ENCODE measurements around the gene AZU1. TPM values are rescaled to one million over a fixed set of nuclear protein-coding genes. Genes with fewer than 3 reads are reported as not detected.
"Not testable (repeated sequence)": the region's sequence is repeated elsewhere in the genome, so short reads cannot be mapped to it uniquely, and the experiment has no call there.

AZU1 gene
- total and polyA plus RNA-seq, 4 donors, result 0.08 to 20.2 (median 0.99) TPM

DNA sequence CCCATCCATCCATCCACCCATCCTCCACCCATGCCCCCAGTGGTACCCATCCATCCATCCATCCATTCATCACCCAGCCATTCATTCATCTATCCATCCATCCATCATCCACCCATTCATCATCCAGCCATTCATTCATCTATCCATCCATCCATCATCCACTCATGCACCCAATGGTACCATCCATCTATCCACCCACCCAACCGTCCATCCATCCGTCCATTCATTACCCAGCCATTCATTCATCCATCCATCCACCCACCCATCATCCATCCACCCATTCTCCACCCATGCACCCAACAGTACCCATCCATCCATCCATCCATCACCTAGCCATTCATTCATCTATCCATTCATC lies 11.2 kb upstream of the AZU1 start:
- peaks cover 0 to 5% (median 0%) of the 10 kb centered on the region in 4 donors for H3K4me1 ChIP-seq (ENCODE audit: control insufficient read depth in 4 of 4, insufficient read depth in 4 of 4, low read length in 3 of 4)
- no peak for DNase-seq (ENCODE audit: low spot score)
- no peaks in the 10 kb centered on the region for H3K9me3 ChIP-seq (ENCODE audit: control insufficient read depth in 4 of 4, low read length in 3 of 4)
- no peak overlapping the region for H3K27ac ChIP-seq (ENCODE audit: low read depth in 1 of 2, low read length in 2 of 2)
- no peak overlapping the region for H3K9ac ChIP-seq (ENCODE audit: low read depth in 1 of 2, low read length in 2 of 2)
- no peak overlapping the region for H3K4me3 ChIP-seq (ENCODE audit: low read depth in 1 of 3, low read length in 3 of 3)
- no peak for TF ChIP-seq RAD21 (IDR thresholded peaks at IDR 0.05)
- TF ChIP-seq, protein P1, sequence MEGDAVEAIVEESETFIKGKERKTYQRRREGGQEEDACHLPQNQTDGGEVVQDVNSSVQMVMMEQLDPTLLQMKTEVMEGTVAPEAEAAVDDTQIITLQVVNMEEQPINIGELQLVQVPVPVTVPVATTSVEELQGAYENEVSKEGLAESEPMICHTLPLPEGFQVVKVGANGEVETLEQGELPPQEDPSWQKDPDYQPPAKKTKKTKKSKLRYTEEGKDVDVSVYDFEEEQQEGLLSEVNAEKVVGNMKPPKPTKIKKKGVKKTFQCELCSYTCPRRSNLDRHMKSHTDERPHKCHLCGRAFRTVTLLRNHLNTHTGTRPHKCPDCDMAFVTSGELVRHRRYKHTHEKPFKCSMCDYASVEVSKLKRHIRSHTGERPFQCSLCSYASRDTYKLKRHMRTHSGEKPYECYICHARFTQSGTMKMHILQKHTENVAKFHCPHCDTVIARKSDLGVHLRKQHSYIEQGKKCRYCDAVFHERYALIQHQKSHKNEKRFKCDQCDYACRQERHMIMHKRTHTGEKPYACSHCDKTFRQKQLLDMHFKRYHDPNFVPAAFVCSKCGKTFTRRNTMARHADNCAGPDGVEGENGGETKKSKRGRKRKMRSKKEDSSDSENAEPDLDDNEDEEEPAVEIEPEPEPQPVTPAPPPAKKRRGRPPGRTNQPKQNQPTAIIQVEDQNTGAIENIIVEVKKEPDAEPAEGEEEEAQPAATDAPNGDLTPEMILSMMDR (IDR thresholded peaks at IDR 0.05; ENCODE audit: low read depth, low read length, missing input control), result no peak
- TF ChIP-seq GABPA (IDR thresholded peaks at IDR 0.05 in 1 of 2, conservative IDR thresholded peaks at IDR 0.05 in 1 of 2), result no peak
- no peak for TF ChIP-seq EGR1 (IDR thresholded peaks at IDR 0.05; ENCODE audit: low read depth in 2 of 2)
- no peak for TF ChIP-seq TAF1 (conservative IDR thresholded peaks at IDR 0.05)
- no peak for TF ChIP-seq FOXA2 (IDR thresholded peaks at IDR 0.05)
- TF ChIP-seq RXRA (IDR thresholded peaks at IDR 0.05), result no peak
- no peaks in the 10 kb centered on the region for H3K27me3 ChIP-seq (ENCODE audit: control insufficient read depth in 4 of 4, insufficient read depth in 4 of 4, low read length in 3 of 4)
- H3K36me3 ChIP-seq (ENCODE audit: control insufficient read depth in 4 of 4, insufficient read depth in 3 of 4, low read depth in 1 of 4, low read length in 3 of 4), result peaks cover 0 to 7% (median 6%) of the 10 kb centered on the region in 4 donors
- WGBS, result 95% methylated on average over 2 of the region's 2 CpGs

DNA sequence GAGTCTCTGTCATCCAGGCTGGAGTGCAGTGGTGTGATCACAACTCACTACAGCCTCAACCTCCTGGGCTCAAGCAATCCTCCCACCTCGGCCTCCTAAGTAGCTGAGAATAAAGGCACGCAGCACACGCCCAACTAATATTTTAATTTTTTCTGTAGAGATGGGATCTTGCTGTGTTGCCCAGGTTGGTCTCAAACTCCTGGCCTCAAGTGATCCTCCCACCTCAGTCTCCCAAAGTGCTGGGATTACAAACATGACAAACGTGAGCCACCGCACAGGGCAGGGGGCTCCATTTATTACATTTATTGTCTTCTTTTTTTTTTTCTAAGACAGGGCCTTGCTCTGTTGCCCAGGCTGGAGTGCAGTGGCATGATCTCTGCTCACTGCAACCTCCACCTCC lies 7.4 kb upstream of the AZU1 start:
- not testable (repeated sequence) for H3K9ac ChIP-seq (ENCODE audit: low read depth in 1 of 2, low read length in 2 of 2); H3K27ac ChIP-seq (ENCODE audit: low read depth in 1 of 2, low read length in 2 of 2); H3K36me3 ChIP-seq (ENCODE audit: control insufficient read depth in 4 of 4, insufficient read depth in 3 of 4, low read depth in 1 of 4, low read length in 3 of 4); DNase-seq (ENCODE audit: low spot score); H3K9me3 ChIP-seq (ENCODE audit: control insufficient read depth in 4 of 4, low read length in 3 of 4); H3K4me3 ChIP-seq (ENCODE audit: low read depth in 1 of 3, low read length in 3 of 3); H3K27me3 ChIP-seq (ENCODE audit: control insufficient read depth in 4 of 4, insufficient read depth in 4 of 4, low read length in 3 of 4); H3K4me1 ChIP-seq (ENCODE audit: control insufficient read depth in 4 of 4, insufficient read depth in 4 of 4, low read length in 3 of 4)
- 97% methylated on average over 5 of the region's 5 CpGs for WGBS

DNA sequence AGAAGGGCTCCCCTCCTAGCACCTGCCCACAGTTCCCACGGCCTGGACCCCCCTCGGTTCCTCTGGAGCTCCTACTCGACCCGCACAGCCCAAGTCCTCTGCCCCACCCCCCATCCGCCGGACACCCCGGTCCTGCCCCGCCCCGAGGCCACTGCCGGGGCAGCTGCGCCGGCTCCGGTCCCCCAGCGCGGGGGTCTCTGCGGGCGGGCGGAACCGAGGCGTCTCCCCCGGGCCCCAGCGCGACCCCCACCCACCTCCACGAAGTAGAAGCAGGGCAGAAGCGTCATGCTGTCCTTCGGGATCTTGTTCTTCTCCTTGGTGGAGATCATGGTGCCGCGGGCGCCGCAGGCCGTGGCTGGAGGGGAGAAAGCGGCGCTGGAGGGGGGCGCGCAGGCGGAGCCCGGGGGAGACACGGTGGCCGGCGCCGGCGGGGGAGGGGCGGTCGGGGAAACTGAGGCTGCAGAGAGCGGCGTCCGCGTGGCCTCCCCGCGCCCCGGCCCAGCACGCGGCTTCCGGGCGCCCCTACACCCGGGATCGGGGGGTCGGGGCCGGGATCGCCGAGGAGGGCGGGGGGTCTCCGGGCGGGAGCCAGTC lies 6.3 kb upstream of the AZU1 start:
- Histone ChIP-seq H3K9ac (ENCODE audit: low read depth in 1 of 2, low read length in 2 of 2) (no peak overlapping the region), H3K4me3 (ENCODE audit: low read depth in 1 of 3, low read length in 3 of 3) (peak overlapping the region in 1 of 3 donors; percentile 45), H3K27me3 (ENCODE audit: control insufficient read depth in 4 of 4, insufficient read depth in 4 of 4, low read length in 3 of 4) (peaks cover 0 to 6% (median 1%) of the 10 kb centered on the region in 4 donors), H3K27ac (ENCODE audit: low read depth in 1 of 2, low read length in 2 of 2) (no peak overlapping the region), H3K36me3 (ENCODE audit: control insufficient read depth in 4 of 4, insufficient read depth in 3 of 4, low read depth in 1 of 4, low read length in 3 of 4) (no peaks in the 10 kb centered on the region), H3K4me1 (ENCODE audit: control insufficient read depth in 4 of 4, insufficient read depth in 4 of 4, low read length in 3 of 4) (peaks cover 0 to 8% (median 0%) of the 10 kb centered on the region in 4 donors), H3K9me3 (ENCODE audit: control insufficient read depth in 4 of 4, low read length in 3 of 4) (no peaks in the 10 kb centered on the region)
- 3% methylated on average over 64 of the region's 64 CpGs for WGBS
- TF ChIP-seq JUND (IDR thresholded peaks at IDR 0.05) (no peak), FOXA1 (IDR thresholded peaks at IDR 0.05) (no peak), HNF4G (IDR thresholded peaks at IDR 0.05) (no peak), TAF1 (conservative IDR thresholded peaks at IDR 0.05) (no peak), GABPA (IDR thresholded peaks at IDR 0.05 in 1 of 2, conservative IDR thresholded peaks at IDR 0.05 in 1 of 2) (no peak), RAD21 (IDR thresholded peaks at IDR 0.05) (no peak), EGR1 (IDR thresholded peaks at IDR 0.05; ENCODE audit: low read depth in 2 of 2) (no peak), YY1 (IDR thresholded peaks at IDR 0.05) (no peak), NR2F2 (IDR thresholded peaks at IDR 0.05) (no peak), FOXA2 (IDR thresholded peaks at IDR 0.05) (no peak)
- TF ChIP-seq, protein P1 (IDR thresholded peaks at IDR 0.05; ENCODE audit: low read depth, low read length, missing input control), result no peak
- TF ChIP-seq, protein P2, sequence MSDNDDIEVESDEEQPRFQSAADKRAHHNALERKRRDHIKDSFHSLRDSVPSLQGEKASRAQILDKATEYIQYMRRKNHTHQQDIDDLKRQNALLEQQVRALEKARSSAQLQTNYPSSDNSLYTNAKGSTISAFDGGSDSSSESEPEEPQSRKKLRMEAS (IDR thresholded peaks at IDR 0.05), result no peak
- no peak for DNase-seq (ENCODE audit: low spot score)

Data from liver (tissue), 9 donors.